ENCODE measurements around the gene GBP1.
A peak's percentile ranks its signal among the peaks of the same experiment; 100 is the strongest.

GBP1 gene
- total RNA-seq: 59.3 to 85.8 (median 81.1) reads per million in 3 donors

- peaks cover 11% of the 10 kb centered on the region for H3K4me1 ChIP-seq (ENCODE audit: control insufficient read depth, insufficient read depth, low read length, poor library complexity, severe bottlenecking)
- peaks cover under 1% of the 10 kb centered on the region for H3K36me3 ChIP-seq (ENCODE audit: control insufficient read depth, insufficient read depth, low read length)
- H3K4me3 ChIP-seq (ENCODE audit: insufficient read depth, low read depth, low read length, poor library complexity, severe bottlenecking): peak within 1 kb of the TSS; percentile 56
- no peak for DNase-seq
- no peaks in the 10 kb centered on the region for H3K27me3 ChIP-seq (replicated peaks; ENCODE audit: control insufficient read depth, insufficient read depth, low read length, poor library complexity, severe bottlenecking)
- H3K27ac ChIP-seq (ENCODE audit: insufficient read depth, low read length, poor library complexity, severe bottlenecking): peak within 1 kb of the TSS; percentile 74
- no peaks in the 10 kb centered on the region for H3K9me3 ChIP-seq (ENCODE audit: control insufficient read depth, low read length)
These were observed at the start of gene GBP1 for GRCh38 chr1:89065079-89065868. Gene GBP1, minus strand, starts transcription at chr1:89065208. Its CDS starts 1,974 bp downstream, at chr1:89063234.

GRCh38 chr1:89114662-89115061 is 49.7 kb upstream of the GBP1 start:
- no peaks in the 10 kb centered on the region for H3K4me1 ChIP-seq (ENCODE audit: control insufficient read depth, insufficient read depth, low read length, poor library complexity, severe bottlenecking)
- H3K36me3 ChIP-seq (ENCODE audit: control insufficient read depth, insufficient read depth, low read length): peaks cover 85% of the 10 kb centered on the region
- no peaks in the 10 kb centered on the region for H3K27me3 ChIP-seq (replicated peaks; ENCODE audit: control insufficient read depth, insufficient read depth, low read length, poor library complexity, severe bottlenecking)
- no peaks in the 10 kb centered on the region for H3K9me3 ChIP-seq (ENCODE audit: control insufficient read depth, low read length)
- H3K4me3 ChIP-seq (ENCODE audit: insufficient read depth, low read depth, low read length, poor library complexity, severe bottlenecking): no peak overlapping the region
- no peak for DNase-seq
- no peak overlapping the region for H3K27ac ChIP-seq (ENCODE audit: insufficient read depth, low read length, poor library complexity, severe bottlenecking)

GRCh38 chr1:89112871-89113613 is 48.0 kb upstream of the GBP1 start:
- H3K27ac ChIP-seq (ENCODE audit: insufficient read depth, low read length, poor library complexity, severe bottlenecking): no peak overlapping the region
- no peak for DNase-seq
- H3K9me3 ChIP-seq (ENCODE audit: control insufficient read depth, low read length): no peaks in the 10 kb centered on the region
- no peaks in the 10 kb centered on the region for H3K27me3 ChIP-seq (replicated peaks; ENCODE audit: control insufficient read depth, insufficient read depth, low read length, poor library complexity, severe bottlenecking)
- no peak overlapping the region for H3K4me3 ChIP-seq (ENCODE audit: insufficient read depth, low read depth, low read length, poor library complexity, severe bottlenecking)
- peaks cover 85% of the 10 kb centered on the region for H3K36me3 ChIP-seq (ENCODE audit: control insufficient read depth, insufficient read depth, low read length)
- H3K4me1 ChIP-seq (ENCODE audit: control insufficient read depth, insufficient read depth, low read length, poor library complexity, severe bottlenecking): no peaks in the 10 kb centered on the region

GRCh38 chr1:89104687-89105086 is 39.7 kb upstream of the GBP1 start:
- Histone ChIP-seq H3K4me1 (ENCODE audit: control insufficient read depth, insufficient read depth, low read length, poor library complexity, severe bottlenecking) (no peaks in the 10 kb centered on the region), H3K27me3 (replicated peaks; ENCODE audit: control insufficient read depth, insufficient read depth, low read length, poor library complexity, severe bottlenecking) (no peaks in the 10 kb centered on the region), H3K27ac (ENCODE audit: insufficient read depth, low read length, poor library complexity, severe bottlenecking) (no peak overlapping the region), H3K36me3 (ENCODE audit: control insufficient read depth, insufficient read depth, low read length) (peaks cover 51% of the 10 kb centered on the region), H3K9me3 (ENCODE audit: control insufficient read depth, low read length) (no peaks in the 10 kb centered on the region), H3K4me3 (ENCODE audit: insufficient read depth, low read depth, low read length, poor library complexity, severe bottlenecking) (no peak overlapping the region)
- no peak for DNase-seq

GRCh38 chr1:89104147-89104546 is 39.1 kb upstream of the GBP1 start:
- Histone ChIP-seq H3K9me3 (ENCODE audit: control insufficient read depth, low read length) (no peaks in the 10 kb centered on the region), H3K36me3 (ENCODE audit: control insufficient read depth, insufficient read depth, low read length) (peaks cover 45% of the 10 kb centered on the region), H3K4me1 (ENCODE audit: control insufficient read depth, insufficient read depth, low read length, poor library complexity, severe bottlenecking) (no peaks in the 10 kb centered on the region), H3K27me3 (replicated peaks; ENCODE audit: control insufficient read depth, insufficient read depth, low read length, poor library complexity, severe bottlenecking) (no peaks in the 10 kb centered on the region), H3K27ac (ENCODE audit: insufficient read depth, low read length, poor library complexity, severe bottlenecking) (no peak overlapping the region), H3K4me3 (ENCODE audit: insufficient read depth, low read depth, low read length, poor library complexity, severe bottlenecking) (no peak overlapping the region)
- DNase-seq: no peak

GRCh38 chr1:89102021-89102420 is 37.0 kb upstream of the GBP1 start:
- H3K9me3 ChIP-seq (ENCODE audit: control insufficient read depth, low read length): no peaks in the 10 kb centered on the region
- no peak overlapping the region for H3K27ac ChIP-seq (ENCODE audit: insufficient read depth, low read length, poor library complexity, severe bottlenecking)
- no peak for DNase-seq
- H3K27me3 ChIP-seq (replicated peaks; ENCODE audit: control insufficient read depth, insufficient read depth, low read length, poor library complexity, severe bottlenecking): no peaks in the 10 kb centered on the region
- no peaks in the 10 kb centered on the region for H3K4me1 ChIP-seq (ENCODE audit: control insufficient read depth, insufficient read depth, low read length, poor library complexity, severe bottlenecking)
- H3K36me3 ChIP-seq (ENCODE audit: control insufficient read depth, insufficient read depth, low read length): peaks cover 24% of the 10 kb centered on the region
- no peak overlapping the region for H3K4me3 ChIP-seq (ENCODE audit: insufficient read depth, low read depth, low read length, poor library complexity, severe bottlenecking)

GRCh38 chr1:89100412-89100811 is 35.4 kb upstream of the GBP1 start:
- no peak for DNase-seq

GRCh38 chr1:89098857-89099256 is 33.8 kb upstream of the GBP1 start:
- no peaks in the 10 kb centered on the region for H3K4me1 ChIP-seq (ENCODE audit: control insufficient read depth, insufficient read depth, low read length, poor library complexity, severe bottlenecking)
- no peaks in the 10 kb centered on the region for H3K36me3 ChIP-seq (ENCODE audit: control insufficient read depth, insufficient read depth, low read length)
- H3K27ac ChIP-seq (ENCODE audit: insufficient read depth, low read length, poor library complexity, severe bottlenecking): no peak overlapping the region
- peaks cover 3% of the 10 kb centered on the region for H3K9me3 ChIP-seq (ENCODE audit: control insufficient read depth, low read length)
- no peaks in the 10 kb centered on the region for H3K27me3 ChIP-seq (replicated peaks; ENCODE audit: control insufficient read depth, insufficient read depth, low read length, poor library complexity, severe bottlenecking)
- no peak overlapping the region for H3K4me3 ChIP-seq (ENCODE audit: insufficient read depth, low read depth, low read length, poor library complexity, severe bottlenecking)
- DNase-seq: no peak

More at GRCh38 chr1:89100412-89100811, 35.4 kb upstream of the GBP1 start:
- Histone ChIP-seq H3K27me3 (replicated peaks; ENCODE audit: control insufficient read depth, insufficient read depth, low read length, poor library complexity, severe bottlenecking) (no peaks in the 10 kb centered on the region), H3K9me3 (ENCODE audit: control insufficient read depth, low read length) (peaks cover 3% of the 10 kb centered on the region), H3K27ac (ENCODE audit: insufficient read depth, low read length, poor library complexity, severe bottlenecking) (no peak overlapping the region), H3K4me1 (ENCODE audit: control insufficient read depth, insufficient read depth, low read length, poor library complexity, severe bottlenecking) (no peaks in the 10 kb centered on the region), H3K4me3 (ENCODE audit: insufficient read depth, low read depth, low read length, poor library complexity, severe bottlenecking) (no peak overlapping the region), H3K36me3 (ENCODE audit: control insufficient read depth, insufficient read depth, low read length) (peaks cover 8% of the 10 kb centered on the region)

GRCh38 chr1:89095737-89096136 is 30.7 kb upstream of the GBP1 start:
- Histone ChIP-seq H3K36me3 (ENCODE audit: control insufficient read depth, insufficient read depth, low read length) (no peaks in the 10 kb centered on the region), H3K27ac (ENCODE audit: insufficient read depth, low read length, poor library complexity, severe bottlenecking) (no peak overlapping the region), H3K9me3 (ENCODE audit: control insufficient read depth, low read length) (peaks cover 3% of the 10 kb centered on the region), H3K27me3 (replicated peaks; ENCODE audit: control insufficient read depth, insufficient read depth, low read length, poor library complexity, severe bottlenecking) (peaks cover 2% of the 10 kb centered on the region), H3K4me1 (ENCODE audit: control insufficient read depth, insufficient read depth, low read length, poor library complexity, severe bottlenecking) (no peaks in the 10 kb centered on the region), H3K4me3 (ENCODE audit: insufficient read depth, low read depth, low read length, poor library complexity, severe bottlenecking) (no peak overlapping the region)
- DNase-seq: no peak

- Histone ChIP-seq H3K4me3 (ENCODE audit: insufficient read depth, low read depth, low read length, poor library complexity, severe bottlenecking) (no peak overlapping the region), H3K27ac (ENCODE audit: insufficient read depth, low read length, poor library complexity, severe bottlenecking) (no peak overlapping the region), H3K36me3 (ENCODE audit: control insufficient read depth, insufficient read depth, low read length) (no peaks in the 10 kb centered on the region), H3K27me3 (replicated peaks; ENCODE audit: control insufficient read depth, insufficient read depth, low read length, poor library complexity, severe bottlenecking) (peaks cover 2% of the 10 kb centered on the region), H3K9me3 (ENCODE audit: control insufficient read depth, low read length) (no peaks in the 10 kb centered on the region), H3K4me1 (ENCODE audit: control insufficient read depth, insufficient read depth, low read length, poor library complexity, severe bottlenecking) (no peaks in the 10 kb centered on the region)
- DNase-seq: no peak
These were observed 25.0 kb upstream of the GBP1 start for GRCh38 chr1:89089962-89090361.
